Activated naive CD8-positive, alpha-beta T cell treated with anti-CD3 and anti-CD28 coated beads for 36 hours (primary cell): ENCODE results near the gene MYO7A. TPM values are rescaled to one million over a fixed set of nuclear protein-coding genes. Genes with fewer than 3 reads are reported as not detected.

Experiments used
- DNase-seq: peaks from one replicate; pipeline ENCODE4 v3.0.0; 2021
- H3K27ac Mint-ChIP-seq: one replicate; pipeline ENCODE4 v1.8.0; 2022; ENCODE audit warnings: mild to moderate bottlenecking, moderate library complexity, mixed read lengths
- H3K27me3 Mint-ChIP-seq: one replicate; pipeline ENCODE4 v1.8.0; 2022; ENCODE audit warnings: mild to moderate bottlenecking, mixed read lengths
- H3K36me3 Mint-ChIP-seq: one replicate; pipeline ENCODE4 v1.8.0; 2021; ENCODE audit warnings: mild to moderate bottlenecking, mixed read lengths
- H3K4me1 Mint-ChIP-seq: one replicate; pipeline ENCODE4 v1.8.0; 2021; ENCODE audit warnings: mixed read lengths
- H3K4me3 Mint-ChIP-seq: one replicate; pipeline ENCODE4 v1.8.0; 2022; ENCODE audit warnings: mild to moderate bottlenecking, moderate library complexity, mixed read lengths
- H3K9me3 Mint-ChIP-seq: one replicate; pipeline ENCODE4 v1.8.0; 2022; ENCODE audit warnings: mixed read lengths
- total RNA-seq, 2 experiments: library from RNA; stranded (reverse); gene quantifications; one replicate each; pipeline ENCODE4 v1.2.3, GENCODE V29; 2021

Gene MYO7A
- total RNA-seq, 2 experiments from 2014 or later, result 0.06 to 0.16 TPM

- H3K27me3 Mint-ChIP-seq, result no peaks in the 10 kb centered on the region
- H3K36me3 Mint-ChIP-seq, result no peaks in the 10 kb centered on the region
- no peak for DNase-seq
- H3K9me3 Mint-ChIP-seq, result no peaks in the 10 kb centered on the region
- no peak overlapping the region for H3K4me3 Mint-ChIP-seq
- H3K4me1 Mint-ChIP-seq, result no peaks in the 10 kb centered on the region
- no peak overlapping the region for H3K27ac Mint-ChIP-seq
Observed at GRCh38 chr11:77203901-77204753, 76.1 kb downstream of the MYO7A start.

GRCh38 chr11:77204754-77205466 is 76.9 kb downstream of the MYO7A start:
- H3K9me3 Mint-ChIP-seq, result no peaks in the 10 kb centered on the region
- no peak overlapping the region for H3K27ac Mint-ChIP-seq
- no peaks in the 10 kb centered on the region for H3K4me1 Mint-ChIP-seq
- no peak overlapping the region for H3K4me3 Mint-ChIP-seq
- DNase-seq, result no peak
- no peaks in the 10 kb centered on the region for H3K27me3 Mint-ChIP-seq
- no peaks in the 10 kb centered on the region for H3K36me3 Mint-ChIP-seq

DNA sequence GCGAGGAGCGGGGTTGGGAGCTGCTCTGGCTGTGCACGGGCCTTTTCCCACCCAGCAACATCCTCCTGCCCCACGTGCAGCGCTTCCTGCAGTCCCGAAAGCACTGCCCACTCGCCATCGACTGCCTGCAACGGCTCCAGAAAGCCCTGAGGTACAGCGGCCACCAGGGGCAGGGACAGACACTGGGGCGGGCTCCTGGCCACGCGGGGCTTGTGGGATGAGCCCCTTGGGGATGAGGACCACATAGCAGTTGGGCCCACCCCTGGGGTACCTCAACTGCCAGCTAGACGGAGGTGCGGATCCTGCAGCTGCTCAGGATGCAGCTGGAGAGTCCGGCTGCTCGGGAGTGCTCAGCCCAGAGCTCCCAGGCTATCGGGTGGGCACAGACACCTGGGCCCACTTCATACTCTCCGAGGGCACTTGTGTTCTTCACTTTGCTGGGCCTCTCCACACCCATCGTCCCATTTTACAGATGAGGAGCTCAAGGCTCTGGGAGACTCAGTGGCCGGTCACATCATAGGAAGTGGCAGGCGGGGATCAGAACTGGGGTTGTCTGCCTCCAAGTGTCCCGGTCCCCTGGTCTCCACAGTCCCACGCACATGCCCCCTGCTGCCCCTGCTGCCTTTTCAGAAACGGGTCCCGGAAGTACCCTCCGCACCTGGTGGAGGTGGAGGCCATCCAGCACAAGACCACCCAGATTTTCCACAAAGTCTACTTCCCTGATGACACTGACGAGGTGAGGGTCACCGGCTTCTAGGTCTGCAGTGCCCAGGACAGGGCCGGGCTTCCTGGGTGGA is 77.6 kb downstream of the MYO7A start:
- no peak overlapping the region for H3K27ac Mint-ChIP-seq
- H3K4me1 Mint-ChIP-seq, result no peaks in the 10 kb centered on the region
- H3K27me3 Mint-ChIP-seq, result no peaks in the 10 kb centered on the region
- DNase-seq, result no peak
- H3K9me3 Mint-ChIP-seq, result no peaks in the 10 kb centered on the region
- H3K4me3 Mint-ChIP-seq, result no peak overlapping the region
- no peaks in the 10 kb centered on the region for H3K36me3 Mint-ChIP-seq

- no peaks in the 10 kb centered on the region for H3K9me3 Mint-ChIP-seq
- no peak overlapping the region for H3K27ac Mint-ChIP-seq
- no peaks in the 10 kb centered on the region for H3K27me3 Mint-ChIP-seq
- no peak for DNase-seq
- H3K4me1 Mint-ChIP-seq, result no peaks in the 10 kb centered on the region
- no peaks in the 10 kb centered on the region for H3K36me3 Mint-ChIP-seq
- H3K4me3 Mint-ChIP-seq, result no peak overlapping the region
Observed at GRCh38 chr11:77206264-77207018, 78.4 kb downstream of the MYO7A start.

- DNase-seq, result no peak
- H3K27me3 Mint-ChIP-seq, result no peaks in the 10 kb centered on the region
- H3K27ac Mint-ChIP-seq, result no peak overlapping the region
- H3K36me3 Mint-ChIP-seq, result no peaks in the 10 kb centered on the region
- no peak overlapping the region for H3K4me3 Mint-ChIP-seq
- H3K9me3 Mint-ChIP-seq, result no peaks in the 10 kb centered on the region
- no peaks in the 10 kb centered on the region for H3K4me1 Mint-ChIP-seq
Observed at GRCh38 chr11:77207019-77207485, 79.0 kb downstream of the MYO7A start.

GRCh38 chr11:77207618-77208313 is 79.7 kb downstream of the MYO7A start:
- Mint-ChIP-seq H3K9me3 (no peaks in the 10 kb centered on the region), H3K4me3 (no peak overlapping the region), H3K27ac (no peak overlapping the region), H3K4me1 (no peaks in the 10 kb centered on the region), H3K27me3 (no peaks in the 10 kb centered on the region), H3K36me3 (no peaks in the 10 kb centered on the region)
- DNase-seq, result no peak

DNA sequence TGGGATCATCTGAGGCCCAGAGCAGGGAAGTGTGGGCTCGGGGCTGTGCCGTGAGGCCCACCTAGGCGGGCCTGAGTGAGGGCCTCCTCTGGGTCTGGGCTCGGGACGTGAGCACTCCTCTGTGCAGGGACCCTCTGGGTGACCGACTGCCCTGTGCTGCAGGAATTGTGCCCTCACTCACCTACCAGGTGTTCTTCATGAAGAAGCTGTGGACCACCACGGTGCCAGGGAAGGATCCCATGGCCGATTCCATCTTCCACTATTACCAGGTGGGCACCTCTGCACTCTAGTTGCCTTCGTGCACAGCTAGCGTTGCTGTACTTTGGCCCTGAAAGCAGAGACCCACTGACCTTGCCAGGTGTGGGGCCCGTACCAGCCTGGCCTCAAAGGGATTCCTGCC is 80.5 kb downstream of the MYO7A start:
- H3K36me3 Mint-ChIP-seq, result no peaks in the 10 kb centered on the region
- no peaks in the 10 kb centered on the region for H3K27me3 Mint-ChIP-seq
- H3K27ac Mint-ChIP-seq, result no peak overlapping the region
- no peak for DNase-seq
- H3K9me3 Mint-ChIP-seq, result no peaks in the 10 kb centered on the region
- H3K4me3 Mint-ChIP-seq, result no peak overlapping the region
- no peaks in the 10 kb centered on the region for H3K4me1 Mint-ChIP-seq

DNA sequence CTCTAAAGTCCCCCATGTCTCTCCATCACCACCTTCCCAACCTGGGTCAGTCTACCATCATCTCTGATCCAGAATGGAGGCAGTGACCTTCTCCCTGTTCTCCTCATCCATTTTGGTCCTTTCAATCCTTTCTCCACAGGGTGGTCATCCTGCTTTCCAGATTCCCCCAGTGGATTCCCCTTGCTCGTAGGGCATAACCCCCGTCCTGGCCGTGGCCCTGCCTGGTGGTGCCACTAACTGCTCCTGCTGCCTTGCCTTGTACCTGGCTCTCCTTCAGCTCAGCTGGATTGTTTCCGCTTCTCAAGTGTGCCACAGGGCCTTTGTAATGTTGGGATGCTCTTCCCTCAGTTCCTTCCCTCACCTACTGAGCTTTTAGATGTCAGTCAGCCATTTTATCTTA is 81.6 kb downstream of the MYO7A start:
- H3K9me3 Mint-ChIP-seq, result no peaks in the 10 kb centered on the region
- no peak overlapping the region for H3K4me3 Mint-ChIP-seq
- H3K27ac Mint-ChIP-seq, result no peak overlapping the region
- no peaks in the 10 kb centered on the region for H3K4me1 Mint-ChIP-seq
- H3K27me3 Mint-ChIP-seq, result no peaks in the 10 kb centered on the region
- DNase-seq, result no peak
- H3K36me3 Mint-ChIP-seq, result no peaks in the 10 kb centered on the region

DNA sequence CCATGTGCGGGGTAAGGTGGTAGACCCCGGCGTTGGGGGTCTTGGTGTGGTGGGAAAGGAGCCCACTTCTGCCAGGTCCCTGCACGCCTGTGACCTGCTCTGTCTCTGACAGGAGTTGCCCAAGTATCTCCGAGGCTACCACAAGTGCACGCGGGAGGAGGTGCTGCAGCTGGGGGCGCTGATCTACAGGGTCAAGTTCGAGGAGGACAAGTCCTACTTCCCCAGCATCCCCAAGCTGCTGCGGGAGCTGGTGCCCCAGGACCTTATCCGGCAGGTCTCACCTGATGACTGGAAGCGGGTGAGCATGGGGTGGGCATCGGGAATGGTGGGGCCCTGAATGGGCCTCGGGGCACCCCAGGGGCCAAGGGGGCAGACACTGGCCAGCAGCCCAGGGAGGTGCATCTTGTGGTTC is 83.0 kb downstream of the MYO7A start:
- no peak overlapping the region for H3K27ac Mint-ChIP-seq
- H3K4me1 Mint-ChIP-seq, result no peaks in the 10 kb centered on the region
- no peaks in the 10 kb centered on the region for H3K9me3 Mint-ChIP-seq
- H3K36me3 Mint-ChIP-seq, result no peaks in the 10 kb centered on the region
- H3K4me3 Mint-ChIP-seq, result no peak overlapping the region
- DNase-seq, result no peak
- no peaks in the 10 kb centered on the region for H3K27me3 Mint-ChIP-seq

DNA sequence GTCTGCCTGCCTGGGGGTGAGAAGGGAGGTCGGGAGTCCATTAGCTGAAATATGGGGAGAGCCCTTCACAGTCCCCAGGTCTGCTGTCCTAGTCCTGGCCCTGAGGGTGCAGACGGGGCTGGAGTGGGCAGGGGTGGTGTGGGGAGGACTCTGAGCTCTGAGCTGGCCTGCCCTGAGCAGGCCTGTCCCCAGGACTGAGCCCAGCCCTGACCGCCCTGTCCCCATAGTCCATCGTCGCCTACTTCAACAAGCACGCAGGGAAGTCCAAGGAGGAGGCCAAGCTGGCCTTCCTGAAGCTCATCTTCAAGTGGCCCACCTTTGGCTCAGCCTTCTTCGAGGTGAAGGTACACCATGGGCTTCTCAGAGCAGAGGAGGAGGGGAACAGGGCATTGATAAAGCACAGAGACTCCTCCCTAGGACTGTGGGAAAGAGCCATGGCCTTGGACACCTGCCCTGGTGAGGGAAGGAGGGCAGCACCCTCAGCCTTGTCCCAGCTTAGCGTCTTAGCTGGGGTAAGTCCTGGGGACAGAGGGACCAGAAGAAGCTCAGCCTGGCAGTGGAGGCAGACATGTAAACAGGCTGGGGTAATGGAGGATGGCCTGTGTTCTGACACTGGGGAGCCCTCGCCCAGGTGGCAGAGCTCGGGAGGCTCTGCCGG is 83.7 kb downstream of the MYO7A start:
- Mint-ChIP-seq H3K9me3 (no peaks in the 10 kb centered on the region), H3K27me3 (no peaks in the 10 kb centered on the region), H3K27ac (no peak overlapping the region), H3K4me3 (no peak overlapping the region), H3K36me3 (no peaks in the 10 kb centered on the region), H3K4me1 (no peaks in the 10 kb centered on the region)
- DNase-seq, result no peak

DNA sequence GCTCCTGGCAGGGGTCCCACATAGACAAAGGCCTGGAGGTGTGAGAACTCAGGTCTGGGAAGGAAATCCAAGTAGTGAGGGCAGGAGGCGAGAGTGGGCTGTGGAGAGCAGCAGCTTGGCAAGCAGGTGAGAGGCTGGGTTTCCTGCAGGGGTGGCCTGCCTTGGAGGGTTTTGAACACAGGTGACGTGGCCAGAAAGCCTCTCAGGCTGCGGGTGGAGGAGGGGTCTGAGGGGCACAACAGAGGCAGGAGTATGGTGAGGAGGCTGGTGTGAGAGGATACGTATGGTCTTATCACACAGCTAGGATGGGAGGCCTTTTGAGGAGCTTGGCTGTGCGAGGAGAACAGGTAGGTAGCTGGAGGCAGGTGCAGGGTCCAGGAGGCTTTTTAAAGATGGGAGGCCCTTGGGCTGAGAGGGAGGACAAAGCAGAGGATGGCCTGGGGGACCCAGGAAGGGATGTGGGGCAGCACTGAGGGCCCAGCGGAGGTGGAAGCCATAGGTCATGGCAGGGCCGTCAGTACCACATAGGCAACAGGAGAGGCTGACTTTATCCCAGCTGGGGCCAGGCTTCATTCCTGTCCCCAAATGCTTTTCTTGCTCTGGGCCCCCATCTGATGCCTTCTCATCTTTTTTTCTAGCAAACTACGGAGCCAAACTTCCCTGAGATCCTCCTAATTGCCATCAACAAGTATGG is 84.4 kb downstream of the MYO7A start:
- no peak overlapping the region for H3K4me3 Mint-ChIP-seq
- no peaks in the 10 kb centered on the region for H3K4me1 Mint-ChIP-seq
- no peaks in the 10 kb centered on the region for H3K27me3 Mint-ChIP-seq
- no peak overlapping the region for H3K27ac Mint-ChIP-seq
- H3K36me3 Mint-ChIP-seq, result no peaks in the 10 kb centered on the region
- DNase-seq, result no peak
- no peaks in the 10 kb centered on the region for H3K9me3 Mint-ChIP-seq

DNA sequence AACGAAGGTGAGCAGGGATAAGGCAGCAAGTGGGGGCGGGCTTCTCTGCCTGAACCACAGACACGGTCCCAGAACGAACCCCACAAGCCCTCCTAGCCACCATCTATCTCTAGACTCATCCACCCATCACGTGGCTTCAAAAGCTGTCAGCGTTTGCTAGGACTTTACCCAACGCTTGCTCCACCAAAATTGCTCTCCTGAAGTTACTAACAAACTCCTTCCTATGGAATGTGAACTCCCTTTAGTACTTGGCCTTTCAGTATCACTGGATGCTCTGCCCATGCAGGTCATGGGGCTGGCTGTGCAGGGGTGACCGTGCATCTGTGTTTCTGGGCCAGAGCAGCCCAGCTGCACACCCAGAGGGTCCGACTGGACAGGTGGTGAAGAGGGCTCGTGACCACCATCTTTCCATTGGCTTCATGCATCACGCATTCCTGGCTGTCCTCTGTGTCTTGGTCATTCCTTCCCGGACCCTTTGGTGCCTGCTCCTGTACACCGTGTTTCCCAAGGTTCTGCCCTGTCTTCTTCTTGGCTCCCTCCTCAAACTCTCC is 85.1 kb downstream of the MYO7A start:
- H3K27ac Mint-ChIP-seq, result no peak overlapping the region
- no peaks in the 10 kb centered on the region for H3K9me3 Mint-ChIP-seq
- no peak overlapping the region for H3K4me3 Mint-ChIP-seq
- H3K27me3 Mint-ChIP-seq, result no peaks in the 10 kb centered on the region
- H3K36me3 Mint-ChIP-seq, result no peaks in the 10 kb centered on the region
- DNase-seq, result no peak
- H3K4me1 Mint-ChIP-seq, result no peaks in the 10 kb centered on the region
